Measurements from ENCODE around the gene SLC13A5. TPM values are rescaled to one million over a fixed set of nuclear protein-coding genes. Genes with fewer than 3 reads are reported as not detected.

SLC13A5 gene
- total RNA-seq, 1 donor from 2014 or later, result not detected

- Histone ChIP-seq H3K4me3 (no peak overlapping the region), H3K4me1 (peaks cover 5% of the 10 kb centered on the region), H4K20me1 (ENCODE audit: low read depth) (peaks cover 4% of the 10 kb centered on the region), H3K9me3 (ENCODE audit: low read depth) (no peaks in the 10 kb centered on the region), H2AFZ (replicated peaks) (no peak overlapping the region), H3K36me3 (no peaks in the 10 kb centered on the region), H3K9ac (no peak overlapping the region), H3K79me2 (ENCODE audit: low read depth) (no peaks in the 10 kb centered on the region), H3K4me2 (no peak overlapping the region), H3K27ac (no peak overlapping the region), H3F3A (ENCODE audit: low read depth) (peaks cover 23% of the 10 kb centered on the region), H3K27me3 (peaks cover 39% of the 10 kb centered on the region)
- Mint-ChIP-seq H3K27ac (no peak overlapping the region), H3K9me3 (peaks cover 7% of the 10 kb centered on the region), H3K4me3 (no peak overlapping the region), H3K27me3 (ENCODE audit: insufficient read depth, low read depth) (peaks cover 27% of the 10 kb centered on the region), H3K4me1 (peaks cover 15% of the 10 kb centered on the region), H3K36me3 (no peaks in the 10 kb centered on the region)
- no peak for DNase-seq (ENCODE audit: low spot score)
- TF ChIP-seq EZH2 (IDR thresholded peaks at IDR 0.05) (no peak), EZH2phosphoT487 (IDR thresholded peaks at IDR 0.05) (no peak)
- TF ChIP-seq, protein P1, sequence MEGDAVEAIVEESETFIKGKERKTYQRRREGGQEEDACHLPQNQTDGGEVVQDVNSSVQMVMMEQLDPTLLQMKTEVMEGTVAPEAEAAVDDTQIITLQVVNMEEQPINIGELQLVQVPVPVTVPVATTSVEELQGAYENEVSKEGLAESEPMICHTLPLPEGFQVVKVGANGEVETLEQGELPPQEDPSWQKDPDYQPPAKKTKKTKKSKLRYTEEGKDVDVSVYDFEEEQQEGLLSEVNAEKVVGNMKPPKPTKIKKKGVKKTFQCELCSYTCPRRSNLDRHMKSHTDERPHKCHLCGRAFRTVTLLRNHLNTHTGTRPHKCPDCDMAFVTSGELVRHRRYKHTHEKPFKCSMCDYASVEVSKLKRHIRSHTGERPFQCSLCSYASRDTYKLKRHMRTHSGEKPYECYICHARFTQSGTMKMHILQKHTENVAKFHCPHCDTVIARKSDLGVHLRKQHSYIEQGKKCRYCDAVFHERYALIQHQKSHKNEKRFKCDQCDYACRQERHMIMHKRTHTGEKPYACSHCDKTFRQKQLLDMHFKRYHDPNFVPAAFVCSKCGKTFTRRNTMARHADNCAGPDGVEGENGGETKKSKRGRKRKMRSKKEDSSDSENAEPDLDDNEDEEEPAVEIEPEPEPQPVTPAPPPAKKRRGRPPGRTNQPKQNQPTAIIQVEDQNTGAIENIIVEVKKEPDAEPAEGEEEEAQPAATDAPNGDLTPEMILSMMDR (IDR thresholded peaks at IDR 0.05), result no peak
Observed at GRCh38 chr17:6710317-6710716, 2.9 kb downstream of the SLC13A5 start.

DNA sequence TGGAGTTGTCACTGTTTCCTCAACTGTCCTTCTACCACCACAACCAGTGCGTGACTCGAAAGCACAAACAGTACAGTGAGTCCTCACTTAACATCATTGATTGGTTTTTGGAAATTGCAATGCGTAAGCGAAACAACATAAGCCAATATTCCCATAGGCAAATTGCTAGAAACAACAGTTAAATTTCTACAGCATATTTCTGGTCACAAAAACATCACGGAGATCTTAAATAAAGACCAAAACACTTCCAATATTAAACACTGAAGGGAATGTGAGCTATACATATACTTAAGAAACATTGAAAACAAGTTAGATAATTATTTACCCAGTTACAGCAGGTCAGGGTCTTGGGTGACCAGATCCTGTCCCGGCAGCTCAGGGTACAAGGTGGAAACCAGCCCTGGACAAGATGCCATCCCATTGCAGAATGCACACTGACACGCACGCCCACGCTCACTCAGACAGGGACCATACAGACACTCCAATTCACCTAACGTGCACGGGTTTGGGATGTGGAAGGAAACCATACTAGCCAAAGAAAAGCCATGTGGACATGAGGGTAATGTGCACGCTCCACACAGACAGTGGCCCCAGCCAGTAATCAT lies 4.7 kb downstream of the SLC13A5 start:
- TF ChIP-seq, protein P1 (IDR thresholded peaks at IDR 0.05), result no peak
- TF ChIP-seq EZH2phosphoT487 (IDR thresholded peaks at IDR 0.05) (no peak), EZH2 (IDR thresholded peaks at IDR 0.05) (no peak)
- Histone ChIP-seq H2AFZ (replicated peaks) (no peak overlapping the region), H3K4me3 (no peak overlapping the region), H3K4me2 (no peak overlapping the region), H3K9ac (no peak overlapping the region), H3K27me3 (peaks cover 21% of the 10 kb centered on the region), H3K36me3 (no peaks in the 10 kb centered on the region), H4K20me1 (ENCODE audit: low read depth) (peaks cover 4% of the 10 kb centered on the region), H3K79me2 (ENCODE audit: low read depth) (no peaks in the 10 kb centered on the region), H3K9me3 (ENCODE audit: low read depth) (no peaks in the 10 kb centered on the region), H3F3A (ENCODE audit: low read depth) (peaks cover 13% of the 10 kb centered on the region), H3K4me1 (peaks cover 5% of the 10 kb centered on the region), H3K27ac (no peak overlapping the region)
- no peak overlapping the region for H3K4me3 Mint-ChIP-seq
- no peaks in the 10 kb centered on the region for H3K9me3 Mint-ChIP-seq
- no peaks in the 10 kb centered on the region for H3K36me3 Mint-ChIP-seq
- peaks cover 22% of the 10 kb centered on the region for H3K27me3 Mint-ChIP-seq (ENCODE audit: insufficient read depth, low read depth)
- no peak overlapping the region for H3K27ac Mint-ChIP-seq
- DNase-seq (ENCODE audit: low spot score), result no peak
- peaks cover 15% of the 10 kb centered on the region for H3K4me1 Mint-ChIP-seq

DNA sequence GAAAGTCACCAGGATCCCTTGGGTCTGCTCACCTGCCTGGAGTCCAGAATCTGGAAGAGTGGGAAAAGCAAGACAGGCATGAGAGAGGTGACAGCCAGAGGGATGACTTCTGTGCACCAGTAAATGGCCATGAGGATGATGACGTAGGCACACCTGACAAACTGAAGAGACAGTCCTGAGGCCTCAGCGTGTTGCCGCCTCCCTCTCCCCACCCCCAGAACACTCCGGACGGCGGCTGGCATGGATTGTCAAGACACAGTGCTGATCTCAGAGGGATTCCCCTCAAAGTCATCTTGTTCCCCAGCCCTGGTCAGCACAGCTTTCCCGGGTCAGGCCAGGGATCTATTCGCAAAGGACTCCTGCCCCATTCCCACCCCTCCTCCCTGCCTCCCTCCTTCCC lies 6.2 kb downstream of the SLC13A5 start:
- DNase-seq (ENCODE audit: low spot score), result no peak
- H3K9me3 ChIP-seq (ENCODE audit: low read depth), result no peaks in the 10 kb centered on the region
- Mint-ChIP-seq H3K27me3 (ENCODE audit: insufficient read depth, low read depth) (peaks cover 14% of the 10 kb centered on the region), H3K9me3 (no peaks in the 10 kb centered on the region), H3K27ac (no peak overlapping the region), H3K4me3 (no peak overlapping the region), H3K4me1 (peaks cover 6% of the 10 kb centered on the region), H3K36me3 (no peaks in the 10 kb centered on the region)
- H3K36me3 ChIP-seq, result no peaks in the 10 kb centered on the region
- H3K4me3 ChIP-seq, result no peak overlapping the region
- H2AFZ ChIP-seq (replicated peaks), result no peak overlapping the region
- peaks cover 7% of the 10 kb centered on the region for H3K27me3 ChIP-seq
- H3K27ac ChIP-seq, result no peak overlapping the region
- TF ChIP-seq EZH2 (IDR thresholded peaks at IDR 0.05) (no peak), EZH2phosphoT487 (IDR thresholded peaks at IDR 0.05) (no peak)
- TF ChIP-seq, protein P1 (IDR thresholded peaks at IDR 0.05), result no peak
- H4K20me1 ChIP-seq (ENCODE audit: low read depth), result no peaks in the 10 kb centered on the region
- no peak overlapping the region for H3K4me2 ChIP-seq
- H3F3A ChIP-seq (ENCODE audit: low read depth), result peaks cover 2% of the 10 kb centered on the region
- H3K79me2 ChIP-seq (ENCODE audit: low read depth), result no peaks in the 10 kb centered on the region
- H3K4me1 ChIP-seq, result peaks cover under 1% of the 10 kb centered on the region
- no peak overlapping the region for H3K9ac ChIP-seq
